RWPE1 (cell line): ENCODE data around the gene TOB1.
"Not testable (repeated sequence)": the region's sequence is repeated elsewhere in the genome, so short reads cannot be mapped to it uniquely, and the experiment has no call there.

Experiments
- CTCF ChIA-PET: fragments of 350-600 bp; sonication (Branson Sonifier 250); formaldehyde crosslinking; extraction: SDS; loops from one replicate; lab custom pipeline; 2021; lab: Yijun Ruan, JAX
- POLR2A ChIA-PET: fragments of 400-600 bp; formaldehyde crosslinking; extraction: SDS; loops from one replicate; lab custom pipeline; 2020; ENCODE audit warnings: antibody characterized with exemption; ENCODE audit not compliant: low non-redundant PET; lab: Yijun Ruan, JAX
- DNase-seq: peaks from one replicate; pipeline ENCODE4 v3.0.0; 2012; ENCODE audit warnings: low spot score
- H3K27ac ChIP-seq: fragments of 450-650 bp; 2 replicates; pipeline ENCODE4 v1.5.1; 2017
- CTCF ChIP-seq: fragments of 450-650 bp; conservative IDR thresholded peaks from 2 replicates; pipeline ENCODE4 v1.5.1; 2017; ENCODE audit warnings: low read depth, mild to moderate bottlenecking

TOB1 gene

GRCh38 chr17:50882851-50883250, 16.7 kb upstream of the TOB1 start:
- H3K27ac ChIP-seq: peak overlapping the region; percentile 72
- POLR2A ChIA-PET: interaction anchor here (0.7 kb wide), 1 partner anchor 51 kb away, joined by 4 read pairs; no protein-coding TSS in a partner anchor
- no peak for TF ChIP-seq CTCF
- DNase-seq: peak; percentile 68
- CTCF ChIA-PET: interaction anchor here (0.6 kb wide), 2 partner anchors 12 to 71 kb away, joined by 3 to 6 read pairs; no protein-coding TSS in a partner anchor

GRCh38 chr17:50881182-50881581, 15.0 kb upstream of the TOB1 start:
- POLR2A ChIA-PET: no interaction called here
- no peak for DNase-seq
- no peak for TF ChIP-seq CTCF
- CTCF ChIA-PET: no interaction called here
- peak overlapping the region; percentile 74; the same call in 1 of the 2 replicates for H3K27ac ChIP-seq

- ChIA-PET CTCF (interaction anchor here (1.0 kb wide), 1 partner anchor 27 kb away, joined by 5 read pairs; no protein-coding TSS in a partner anchor), POLR2A (no interaction called here)
- H3K27ac ChIP-seq: no peak overlapping the region
- DNase-seq: no peak
- TF ChIP-seq CTCF: no peak
Measured at GRCh38 chr17:50879086-50879485, 12.9 kb upstream of the TOB1 start.

GRCh38 chr17:50877838-50878237, 11.7 kb upstream of the TOB1 start:
- TF ChIP-seq CTCF: no peak
- POLR2A ChIA-PET: no interaction called here
- no peak overlapping the region for H3K27ac ChIP-seq
- CTCF ChIA-PET: interaction anchor here (0.7 kb wide), 1 partner anchor 282 kb away, joined by 3 read pairs; no protein-coding TSS in a partner anchor
- DNase-seq: no peak

- H3K27ac ChIP-seq, POLR2A ChIA-PET, DNase-seq: not testable (repeated sequence)
- CTCF ChIA-PET: interaction anchor here (0.6 to 0.7 kb wide), 2 partner anchors 51 to 283 kb away, joined by 3 read pairs; no protein-coding TSS in a partner anchor
Measured at GRCh38 chr17:50877042-50877441, 10.9 kb upstream of the TOB1 start.

- TF ChIP-seq CTCF: no peak
Measured at GRCh38 chr17:50875074-50875473, 8.9 kb upstream of the TOB1 start.

GRCh38 chr17:50872710-50873424, 6.7 kb upstream of the TOB1 start:
- peak overlapping the region; percentile 56 for H3K27ac ChIP-seq
- POLR2A ChIA-PET: no interaction called here
- no peak for DNase-seq
- TF ChIP-seq CTCF: no peak
- CTCF ChIA-PET: interaction anchor here (0.6 to 1.1 kb wide), 2 partner anchors 17 to 77 kb away, joined by 3 read pairs; no protein-coding TSS in a partner anchor

More at GRCh38 chr17:50875074-50875473, 8.9 kb upstream of the TOB1 start:
- DNase-seq: no peak
- ChIA-PET POLR2A (no interaction called here), CTCF (no interaction called here)
- no peak overlapping the region for H3K27ac ChIP-seq
